ENCODE results near the gene SMAD3.

SMAD3 gene

GRCh38 chr15:67157521-67158252 is 92.3 kb downstream of the SMAD3 start:
- no peak for TF ChIP-seq CTCF (IDR thresholded peaks at IDR 0.05; ENCODE audit: low read depth, low read length)
- DNase-seq (ENCODE audit: extremely low read depth, low read depth), result no peak

- TF ChIP-seq CTCF (IDR thresholded peaks at IDR 0.05; ENCODE audit: low read depth, low read length), result no peak
- no peak for DNase-seq (ENCODE audit: extremely low read depth, low read depth)
Measured at GRCh38 chr15:67158367-67158766, 93.0 kb downstream of the SMAD3 start.

- no peak for DNase-seq (ENCODE audit: extremely low read depth, low read depth)
- no peak for TF ChIP-seq CTCF (IDR thresholded peaks at IDR 0.05; ENCODE audit: low read depth, low read length)
Measured at GRCh38 chr15:67161412-67161811, 96.0 kb downstream of the SMAD3 start.

- no peak for DNase-seq (ENCODE audit: extremely low read depth, low read depth)
- TF ChIP-seq CTCF (IDR thresholded peaks at IDR 0.05; ENCODE audit: low read depth, low read length), result no peak
Measured at GRCh38 chr15:67161881-67162280, 96.5 kb downstream of the SMAD3 start.

GRCh38 chr15:67163180-67163579 is 97.8 kb downstream of the SMAD3 start:
- DNase-seq (ENCODE audit: extremely low read depth, low read depth), result no peak
- TF ChIP-seq CTCF (IDR thresholded peaks at IDR 0.05; ENCODE audit: low read depth, low read length), result no peak

GRCh38 chr15:67164401-67164791 is 99.0 kb downstream of the SMAD3 start:
- no peak for TF ChIP-seq CTCF (IDR thresholded peaks at IDR 0.05; ENCODE audit: low read depth, low read length)
- no peak for DNase-seq (ENCODE audit: extremely low read depth, low read depth)

- TF ChIP-seq CTCF (IDR thresholded peaks at IDR 0.05; ENCODE audit: low read depth, low read length), result no peak
- DNase-seq (ENCODE audit: extremely low read depth, low read depth), result no peak
Measured at GRCh38 chr15:67164811-67165253, 99.4 kb downstream of the SMAD3 start.

Measured in AG09319 (cell line).